H4 (cell line): ENCODE data around the gene C4BPA. TPM values are rescaled to one million over a fixed set of nuclear protein-coding genes. Genes with fewer than 3 reads are reported as not detected.

Source experiments
- DNase-seq: peaks from one replicate; pipeline ENCODE4 v3.0.0-alpha.2; 2015; ENCODE audit warnings: low spot score
- total RNA-seq: library from RNA; depleted of rRNA; stranded (reverse); fragments of >200 nt; shearing (Covaris generic); gene quantifications from 2 replicates; pipeline ENCODE4 v1.2.3, GENCODE V29; 2014

Gene C4BPA
- total RNA-seq, 1 experiment from 2014 or later: 0.15 TPM

DNA sequence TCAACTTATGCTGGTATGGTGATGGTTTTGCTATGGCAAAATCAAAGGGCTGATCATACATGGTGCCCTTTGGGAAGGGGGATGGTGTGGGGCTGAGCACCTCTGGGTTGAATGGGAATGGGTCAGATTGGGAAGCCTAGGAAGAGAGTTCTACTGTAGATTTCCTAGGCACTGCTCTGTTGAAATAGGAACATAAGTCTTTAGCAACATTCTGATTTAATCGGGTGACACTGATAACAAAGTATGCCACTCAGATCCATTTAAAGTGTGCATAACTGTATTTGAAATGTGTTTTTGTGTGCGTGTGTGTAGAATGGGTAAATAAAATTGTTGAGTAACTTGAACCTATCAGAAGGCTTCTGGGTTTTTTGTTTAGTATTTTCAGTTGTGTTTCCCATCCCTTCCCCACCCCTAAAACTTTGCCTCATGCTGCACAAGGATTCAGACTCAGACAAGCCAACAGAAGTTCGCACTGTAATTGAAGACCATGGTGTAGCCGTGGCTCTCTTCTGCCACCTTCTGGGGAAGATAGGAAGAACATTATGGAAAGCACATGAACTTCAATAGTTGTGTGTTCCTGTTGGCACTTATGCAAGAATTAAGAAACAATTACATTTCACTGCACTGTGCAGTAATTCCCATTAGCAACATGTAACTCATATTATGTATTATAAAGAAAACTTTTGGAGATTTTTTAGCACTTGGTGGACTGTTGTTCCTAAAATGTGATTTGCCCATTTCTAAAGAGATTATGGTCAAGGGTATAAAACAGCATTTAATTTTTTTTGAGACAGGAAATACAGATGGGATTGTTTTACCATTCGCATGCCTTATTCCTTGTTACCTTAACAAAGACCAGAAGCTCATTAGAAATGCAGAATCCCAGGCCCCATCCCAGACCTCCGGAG lies 26.3 kb upstream of the C4BPA start:
- peak; percentile 65 for DNase-seq

DNA sequence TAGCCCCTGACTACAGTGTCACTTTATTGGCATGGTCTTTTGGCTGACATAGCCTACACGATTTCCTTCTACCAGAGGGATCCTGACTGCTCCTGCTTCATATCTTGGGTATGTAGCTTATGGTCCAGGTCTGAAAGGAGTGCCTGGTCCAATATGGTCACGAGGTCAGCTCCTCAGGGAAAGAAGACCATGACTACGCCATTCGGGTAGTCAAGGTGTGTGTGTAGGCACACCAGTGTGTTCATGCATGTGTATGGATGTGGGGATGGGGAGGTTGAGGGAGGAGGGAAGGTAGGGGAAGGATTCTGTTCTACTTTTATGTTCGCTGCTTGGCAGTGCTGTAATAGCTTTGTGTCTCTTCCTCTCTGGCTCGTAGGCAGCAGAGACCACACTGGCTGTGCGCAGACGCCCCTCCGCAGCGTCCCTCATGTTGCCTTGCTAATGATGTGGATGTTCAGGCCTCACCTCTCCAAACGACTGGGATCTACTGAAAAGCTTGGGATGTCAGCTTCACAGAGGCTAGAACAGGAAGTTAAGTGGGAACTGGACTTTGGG lies 25.4 kb upstream of the C4BPA start:
- no peak for DNase-seq

DNA sequence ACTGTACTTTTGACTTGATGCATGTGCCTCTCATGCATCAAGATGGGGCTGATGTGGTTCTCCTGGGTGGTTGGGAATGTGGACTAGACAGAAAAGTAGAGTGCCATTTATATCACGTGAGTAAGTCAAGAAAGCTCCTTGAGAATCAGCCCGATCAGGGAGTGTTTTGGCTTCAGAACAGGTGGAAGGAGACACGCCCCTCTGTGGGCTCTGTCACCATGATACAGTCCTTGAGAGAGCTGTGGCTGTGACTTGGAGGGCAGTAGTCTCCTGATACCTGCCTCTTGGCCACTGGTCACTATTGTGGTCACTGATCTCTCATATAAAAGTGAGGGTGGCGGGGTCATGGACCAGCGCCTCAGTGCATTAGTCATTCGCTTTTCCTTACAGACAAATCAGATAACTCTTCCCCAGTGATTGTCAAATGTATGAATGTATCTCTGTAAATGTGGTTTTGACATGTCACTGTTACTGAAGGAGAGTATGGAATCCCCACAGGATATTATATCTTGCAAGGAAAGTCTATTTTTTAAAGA lies 24.3 kb upstream of the C4BPA start:
- no peak for DNase-seq

DNA sequence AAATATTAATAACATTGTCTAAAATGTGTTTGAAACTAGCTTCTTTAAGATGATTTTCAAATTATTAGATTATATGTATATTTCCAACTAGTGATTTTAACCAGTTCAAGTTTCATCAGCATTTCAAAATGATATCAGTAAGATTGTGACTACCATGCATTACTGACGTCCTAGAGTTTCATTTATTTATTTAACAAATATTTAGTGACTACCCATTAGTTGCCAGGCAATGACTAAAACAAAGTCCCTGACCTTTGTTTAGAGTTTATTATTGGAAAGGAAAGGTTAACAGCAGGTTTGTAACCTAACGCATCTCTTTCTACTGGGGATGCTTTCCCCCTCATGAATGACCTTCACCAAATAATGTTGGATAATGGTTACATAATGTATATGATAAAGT lies 22.9 kb upstream of the C4BPA start:
- DNase-seq: no peak

DNA sequence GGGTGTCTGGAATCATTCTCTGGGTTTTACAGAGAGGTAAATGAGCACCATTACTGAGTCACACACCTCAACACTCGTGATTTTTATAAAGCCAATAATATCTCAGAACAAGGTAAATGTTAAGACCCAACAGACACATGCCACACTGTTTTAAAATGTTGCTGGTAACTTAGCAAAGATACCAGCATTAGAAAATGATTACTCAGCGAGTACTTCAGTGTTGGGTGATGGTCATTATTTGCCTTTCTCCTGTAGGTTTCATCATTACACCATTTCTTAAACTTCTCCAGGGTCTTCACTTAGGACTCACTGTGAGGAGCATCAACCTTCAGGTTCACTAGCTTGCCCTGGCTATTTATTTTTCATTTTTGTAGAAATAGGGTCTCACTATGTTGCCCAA lies 22.2 kb upstream of the C4BPA start:
- DNase-seq: no peak

DNA sequence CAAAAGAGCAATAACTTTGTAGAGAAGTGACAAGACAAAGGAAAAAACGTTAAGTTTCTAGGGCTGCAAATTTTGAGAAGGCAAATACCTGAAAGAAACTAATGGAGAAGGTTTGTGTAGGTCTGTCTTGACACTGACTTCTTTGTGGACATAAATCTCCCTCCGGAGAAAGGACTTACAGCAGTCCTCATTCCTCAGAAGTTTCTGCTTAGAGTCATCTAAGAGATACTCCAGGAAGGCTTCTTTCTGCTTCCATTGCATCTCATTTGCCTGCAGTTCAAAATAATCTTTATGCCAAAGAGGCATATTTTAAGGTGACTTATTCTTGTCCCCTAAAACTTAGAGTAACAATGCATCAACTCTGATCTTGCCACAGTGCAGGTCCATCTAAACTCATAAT lies 19.8 kb upstream of the C4BPA start:
- no peak for DNase-seq

DNA sequence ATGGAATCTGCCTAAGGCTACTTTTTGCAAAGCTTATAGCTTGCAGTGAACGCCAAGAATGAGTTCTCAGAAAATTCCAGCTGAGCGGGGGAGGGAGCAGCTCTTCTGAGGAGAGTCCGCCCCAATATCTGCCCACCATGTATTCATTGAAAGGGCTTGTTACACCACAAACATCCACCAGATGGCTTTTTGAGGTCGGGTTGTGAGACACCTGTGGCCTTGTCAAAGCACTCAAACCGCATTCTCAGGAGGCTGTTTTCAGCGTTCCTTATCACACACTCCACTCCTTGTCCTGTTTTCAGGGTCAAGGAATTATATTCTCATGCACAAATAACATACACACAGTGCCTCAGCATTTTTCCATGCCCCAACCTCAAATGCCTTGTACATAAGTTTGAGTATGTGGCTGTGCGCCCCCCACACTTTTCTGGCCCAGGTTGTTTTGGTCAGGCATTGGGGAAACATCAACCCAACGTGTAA lies 19.3 kb upstream of the C4BPA start:
- peak; percentile 61 for DNase-seq

DNA sequence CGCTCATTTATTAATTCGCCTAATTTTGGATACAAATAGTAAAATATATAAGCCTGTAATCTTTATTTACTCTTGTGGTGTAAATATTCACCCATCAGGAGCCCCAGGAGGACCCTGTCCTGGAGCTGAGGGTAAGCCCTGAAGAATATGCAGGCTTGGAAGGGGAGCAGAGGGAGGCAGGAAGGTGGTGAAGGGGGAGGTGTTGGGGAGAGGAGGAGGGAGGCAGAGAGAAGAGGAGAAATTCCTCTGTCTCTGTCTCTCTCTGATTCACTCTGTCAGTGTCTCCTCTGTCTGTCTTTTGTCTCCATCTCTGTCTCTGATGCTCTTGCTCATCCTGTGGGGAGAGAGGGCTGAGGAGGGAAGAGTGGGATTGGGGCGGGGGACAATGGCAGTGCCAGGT lies 18.1 kb upstream of the C4BPA start:
- no peak for DNase-seq

DNA sequence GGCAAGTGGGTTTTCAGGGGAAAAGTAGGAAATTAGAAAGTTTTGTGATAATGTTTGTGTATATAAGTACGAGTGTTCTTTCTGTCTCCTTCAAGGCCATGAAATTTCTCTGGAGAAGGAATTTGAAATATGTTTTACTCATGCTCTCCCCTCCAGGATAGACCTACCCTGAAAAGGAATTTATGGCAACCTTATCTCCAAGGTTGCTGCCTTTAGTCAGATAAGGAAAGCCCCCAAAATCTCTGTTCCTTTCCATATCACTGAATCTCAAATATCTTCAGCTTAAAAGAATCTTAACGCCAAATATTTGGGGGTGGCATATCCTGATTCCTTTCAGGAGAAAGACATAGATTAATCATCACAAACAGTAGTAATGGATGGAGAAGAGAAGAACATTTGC lies 15.9 kb upstream of the C4BPA start:
- DNase-seq: no peak

DNA sequence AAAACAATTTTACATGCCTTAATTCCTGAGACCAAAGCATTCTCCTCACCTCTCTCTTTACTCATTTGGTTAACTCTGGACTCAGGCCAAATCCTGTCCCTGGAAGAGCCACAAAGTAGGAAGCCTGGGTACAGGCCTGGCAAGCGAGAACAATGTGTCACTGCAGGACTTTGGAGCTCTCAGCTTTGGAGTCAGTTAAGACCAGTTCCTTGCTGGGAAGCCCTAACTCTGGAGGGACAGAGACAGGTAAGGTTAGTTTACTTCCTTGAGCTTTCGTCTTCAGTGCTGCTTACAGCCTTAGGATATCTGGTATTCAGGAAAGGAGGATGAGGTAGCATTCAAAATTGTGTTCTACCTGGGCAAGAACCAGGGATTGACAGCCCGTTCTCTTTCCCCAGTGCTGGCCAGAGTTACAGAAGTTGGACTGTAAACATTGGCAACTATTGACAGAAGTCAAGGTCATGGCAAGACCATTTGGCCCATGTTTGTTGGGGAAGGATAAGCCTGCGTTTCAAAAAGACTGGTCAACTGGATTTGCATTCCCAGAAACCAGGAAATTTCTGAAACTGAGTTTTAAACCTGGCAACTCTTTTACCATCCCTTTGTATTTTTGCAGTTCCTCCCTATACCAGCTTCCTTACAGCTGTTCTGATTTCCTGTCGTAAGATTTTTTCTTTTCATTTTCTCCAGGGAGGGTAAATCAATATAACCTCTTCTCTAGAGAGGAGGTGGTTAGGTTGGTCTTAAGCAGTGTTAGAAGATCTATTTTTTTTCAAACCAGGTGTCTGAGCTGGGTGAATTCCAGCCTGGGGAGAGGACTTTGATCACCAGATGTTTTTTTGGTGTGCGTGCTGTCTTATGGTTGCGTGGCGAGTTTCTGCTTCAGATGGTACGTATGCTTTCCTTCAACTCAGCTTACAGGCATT lies 15.1 kb upstream of the C4BPA start, which contains the start of gene C4BPB:
Gene C4BPB (plus strand): TSS at position 160 of the 926 bp plus-strand sequence. CDS start 672 bp downstream, at position 832.
- DNase-seq: peak; percentile 27

DNA sequence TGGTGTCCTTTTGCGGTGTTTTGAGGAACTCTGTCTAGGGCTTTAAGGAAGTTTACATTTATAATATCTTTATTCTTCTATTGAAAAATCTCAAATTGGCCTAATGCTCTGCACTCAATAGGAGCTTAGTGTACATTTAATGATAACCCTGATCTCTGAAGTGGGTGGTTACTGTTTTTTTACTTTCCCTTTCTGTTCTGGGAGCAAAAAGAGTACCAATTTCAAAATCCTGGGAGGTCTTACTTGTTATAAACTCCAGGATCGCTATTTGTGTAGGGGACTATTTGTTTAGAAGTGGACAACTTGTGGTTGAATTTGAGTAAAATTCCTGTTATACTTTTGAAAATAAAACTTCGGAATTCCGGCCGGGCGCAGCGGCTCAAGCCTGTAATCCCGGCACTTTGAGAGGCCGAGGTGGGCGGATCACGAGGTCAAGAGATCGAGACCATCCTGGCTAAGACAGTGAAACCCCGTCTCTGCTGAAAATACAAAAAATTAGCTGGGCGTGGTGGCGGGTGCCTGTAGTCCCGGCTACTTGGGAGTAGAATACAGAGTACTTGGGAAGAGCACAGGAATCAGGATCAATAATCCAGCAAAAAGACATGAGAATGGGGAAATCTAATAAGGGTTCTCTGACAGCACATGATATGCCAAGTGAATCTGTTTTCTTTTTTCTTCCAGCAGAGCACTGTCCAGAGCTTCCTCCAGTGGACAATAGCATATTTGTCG lies 14.2 kb upstream of the C4BPA start:
- DNase-seq: no peak

DNA sequence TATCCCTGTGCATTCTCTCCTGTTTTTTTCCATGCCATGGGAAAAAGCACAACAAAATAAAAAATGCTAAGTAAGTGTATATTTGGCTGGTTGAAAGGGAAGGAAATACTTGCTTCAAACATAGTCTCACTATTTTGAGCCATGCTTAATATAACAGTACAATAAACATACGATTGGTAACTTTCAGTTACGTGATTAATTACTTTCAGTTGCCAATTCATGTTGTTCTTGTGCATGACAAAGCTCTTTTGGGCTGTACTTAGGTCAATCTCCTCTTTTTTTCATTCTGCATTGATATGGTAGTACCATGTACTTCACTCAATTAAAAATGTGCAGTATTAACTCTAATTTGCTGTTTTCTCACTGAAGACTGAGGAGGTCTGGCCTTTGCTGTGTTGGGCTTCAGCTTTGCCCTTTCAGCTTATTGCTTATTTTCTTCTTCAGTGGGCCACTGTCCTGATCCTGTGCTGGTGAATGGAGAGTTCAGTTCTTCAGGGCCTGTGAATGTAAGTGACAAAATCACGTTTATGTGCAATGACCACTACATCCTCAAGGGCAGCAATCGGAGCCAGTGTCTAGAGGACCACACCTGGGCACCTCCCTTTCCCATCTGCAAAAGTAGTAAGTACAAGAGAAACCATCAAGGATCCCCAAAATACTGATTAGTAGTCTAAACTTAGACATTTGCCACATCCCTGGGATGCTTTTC lies 12.7 kb upstream of the C4BPA start:
- no peak for DNase-seq

DNA sequence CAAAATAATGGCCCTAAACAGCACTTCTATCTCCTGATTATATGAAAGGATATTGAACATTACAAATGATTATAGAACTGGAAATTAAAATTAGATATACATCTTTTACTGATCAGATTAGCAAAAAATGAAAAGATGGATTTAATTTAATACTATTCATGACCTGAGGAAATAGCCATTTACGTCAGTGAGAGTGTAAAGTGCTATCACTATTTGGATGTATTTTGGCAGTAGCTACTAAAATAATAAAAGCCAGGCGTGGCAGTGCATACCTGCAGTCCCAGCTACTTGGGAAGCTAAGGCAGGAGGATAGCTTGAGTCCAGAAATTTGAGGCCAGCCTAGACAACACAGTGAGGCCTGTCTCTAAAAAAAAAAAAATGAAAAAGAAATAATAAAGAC lies 10.1 kb upstream of the C4BPA start:
- DNase-seq: no peak

DNA sequence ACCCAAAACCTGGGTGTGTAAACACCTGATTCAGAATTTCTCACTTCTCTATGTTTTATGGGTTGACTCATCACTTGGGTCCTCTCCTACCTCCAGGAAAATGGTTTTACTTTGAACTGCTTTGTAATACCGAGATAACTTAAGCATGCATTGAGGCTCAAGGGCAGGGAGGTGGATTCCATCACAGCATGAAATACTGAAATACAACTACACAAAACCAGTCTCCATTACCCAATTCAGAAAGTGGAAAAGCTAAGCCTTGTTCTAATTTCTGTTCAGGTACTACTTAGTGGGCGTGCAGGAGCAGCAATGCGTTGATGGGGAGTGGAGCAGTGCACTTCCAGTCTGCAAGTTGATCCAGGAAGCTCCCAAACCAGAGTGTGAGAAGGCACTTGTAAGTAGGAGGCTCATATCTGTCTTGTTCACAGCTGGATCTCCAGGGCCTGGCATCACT lies 6.1 kb upstream of the C4BPA start:
- DNase-seq: no peak

DNA sequence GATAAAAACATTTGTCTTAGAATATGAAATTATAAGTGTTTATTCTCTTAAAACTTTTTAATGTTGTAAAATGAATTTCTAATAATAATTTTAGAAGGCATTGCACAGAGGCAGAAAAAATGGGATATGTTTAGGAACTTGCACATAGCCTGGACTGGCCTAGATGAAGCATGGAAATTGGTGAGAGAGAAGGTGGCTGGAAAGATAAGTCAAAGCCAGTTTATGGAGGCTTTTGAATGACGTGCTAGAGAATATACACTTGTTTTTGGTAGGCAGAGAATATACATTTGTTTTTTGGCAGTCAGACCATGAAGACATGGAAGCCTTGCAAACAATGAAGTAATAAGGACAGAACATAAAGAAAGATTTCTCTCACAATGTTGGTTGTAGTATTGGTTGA lies 2.3 kb upstream of the C4BPA start:
- DNase-seq: no peak

DNA sequence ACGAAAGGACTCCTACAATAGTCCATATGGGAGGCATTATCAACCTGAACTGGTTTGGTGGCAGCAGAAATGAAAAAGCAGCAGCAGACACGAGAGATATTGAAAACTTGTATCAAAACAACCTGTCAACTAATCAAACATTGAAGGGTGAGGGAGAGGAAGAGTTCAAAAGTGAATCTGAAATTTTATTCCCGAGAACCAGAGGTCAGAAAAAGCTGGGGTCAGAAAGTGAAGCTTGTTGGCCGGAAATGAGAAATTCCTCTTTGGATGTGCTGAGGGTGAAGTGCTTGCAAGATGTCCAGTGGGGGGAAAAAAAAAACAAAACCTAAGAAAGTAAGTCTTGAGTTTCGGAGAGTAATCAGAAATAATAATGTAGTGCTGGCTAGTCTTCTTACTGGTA lies 1.9 kb upstream of the C4BPA start:
- no peak for DNase-seq

DNA sequence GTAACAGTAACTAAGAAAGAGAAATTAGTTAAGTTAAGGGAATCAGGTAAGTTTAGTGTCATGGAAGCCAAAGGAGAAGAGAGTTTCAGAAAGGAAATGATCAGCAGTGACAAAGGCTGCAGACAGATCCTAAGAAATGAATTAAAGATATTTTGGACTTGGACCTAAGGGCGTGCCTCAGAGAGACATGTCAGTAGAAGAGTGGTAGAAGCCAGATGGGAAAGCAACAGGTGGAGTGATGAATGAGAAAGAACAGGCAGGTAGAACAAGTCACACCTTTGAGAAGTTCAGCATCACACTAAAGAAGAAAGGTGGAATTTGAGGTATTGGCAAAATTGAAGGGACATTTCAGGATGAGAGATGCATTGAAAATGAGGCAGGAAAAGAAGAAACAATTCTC lies 1.4 kb upstream of the C4BPA start:
- no peak for DNase-seq

DNA sequence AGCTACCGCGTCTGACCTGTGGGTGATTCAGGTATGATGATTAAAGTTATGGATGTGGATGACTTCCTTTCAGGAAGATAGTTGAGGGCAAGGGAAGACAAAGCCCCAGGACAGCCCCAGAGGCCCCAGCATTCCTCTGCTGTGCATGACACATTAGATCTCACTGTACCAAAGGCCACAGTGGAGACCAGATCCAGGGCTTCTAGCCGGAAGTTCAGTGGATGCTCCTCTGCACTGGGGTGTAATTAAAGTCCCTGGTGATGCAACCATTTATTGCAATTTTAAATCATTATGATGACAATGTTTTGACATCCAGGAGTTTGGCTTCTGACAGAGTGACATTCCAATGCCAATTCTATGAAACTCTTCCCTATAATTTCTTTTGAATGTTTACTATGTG lies 5.0 kb downstream of the C4BPA start:
- DNase-seq: no peak

DNA sequence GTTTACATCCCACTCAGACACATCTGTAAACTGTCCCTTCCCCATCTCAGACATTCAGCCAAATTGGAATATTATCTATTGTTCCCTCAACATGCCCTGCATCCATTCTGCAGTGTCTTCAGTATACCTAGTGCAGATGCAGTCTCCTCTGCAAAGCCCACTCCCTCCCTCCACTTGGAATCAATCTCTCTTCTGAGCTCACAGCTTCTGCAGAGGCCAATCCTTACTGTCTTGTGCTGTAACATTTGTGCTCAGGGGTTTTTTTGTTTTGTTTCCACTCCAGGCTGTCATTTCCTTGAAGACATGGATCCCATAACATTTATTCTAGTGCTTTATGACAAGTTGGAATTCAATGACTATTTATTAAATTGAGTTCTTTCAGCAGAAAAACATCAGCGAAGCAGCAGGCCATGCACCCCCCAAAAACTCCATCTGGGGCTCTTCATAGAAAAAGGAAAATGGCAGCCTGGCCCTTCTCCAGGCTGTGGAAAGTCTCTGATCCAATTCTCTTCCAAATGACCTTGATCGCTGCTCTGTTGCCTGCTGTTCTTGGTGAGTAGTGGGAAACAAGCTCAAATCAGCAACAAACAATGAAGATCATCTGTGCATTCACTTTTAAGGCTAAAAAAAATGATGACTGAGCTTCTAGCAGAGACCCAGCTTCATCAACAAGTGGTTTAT lies 8.7 kb downstream of the C4BPA start:
- no peak for DNase-seq

DNA sequence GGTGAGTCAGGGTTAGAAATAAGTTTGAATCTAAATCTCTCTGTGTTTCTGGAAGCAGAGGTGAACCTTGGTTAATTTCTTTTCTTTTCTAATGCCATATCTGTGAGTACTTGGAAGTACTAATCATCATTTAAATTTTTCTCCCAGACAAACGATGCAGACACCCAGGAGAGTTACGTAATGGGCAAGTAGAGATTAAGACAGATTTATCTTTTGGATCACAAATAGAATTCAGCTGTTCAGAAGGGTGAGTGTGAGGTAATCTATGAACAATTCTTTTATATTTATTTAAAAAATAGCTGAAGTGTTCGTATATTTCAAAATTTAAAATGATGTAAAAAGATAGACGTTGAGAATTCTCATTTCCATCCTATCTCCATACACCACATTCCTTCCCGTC lies 11.2 kb downstream of the C4BPA start:
- DNase-seq: no peak
